HepG2 (cell line): ENCODE data around the gene KLHL5. TPM values are rescaled to one million over a fixed set of nuclear protein-coding genes. Genes with fewer than 3 reads are reported as not detected.

Experiments
- ATAC-seq: fragments of 200-7000 bp; cut with Tn5 transposase; 3 replicates; pipeline ENCODE4 v1.9.1; 2020; ENCODE audit warnings: mild to moderate bottlenecking, moderate library complexity
- BruUV-seq: library from RNA; stranded (reverse); fragments of 400-500 nt; replicated peaks from 2 replicates; lab custom pipeline; 2021; lab: Mats Ljungman, UMichigan
- CTCF ChIA-PET: fragments of 300-600 bp; formaldehyde crosslinking; extraction: SDS; loops from one replicate; lab custom pipeline; 2021; ENCODE audit warnings: low total read pairs, inconsistent platforms, low intra/inter-chr PET ratio; lab: Yijun Ruan, JAX
- POLR2A ChIA-PET: fragments of 350-600 bp; sonication (Branson Sonifier 250); formaldehyde crosslinking; loops from one replicate; lab custom pipeline; 2020; ENCODE audit warnings: antibody characterized with exemption, inconsistent platforms; lab: Yijun Ruan, JAX
- DNase-seq: peaks from one replicate; pipeline ENCODE4 v3.0.0-alpha.2; 2015; ENCODE audit warnings: low spot score
- FAIRE-seq: peaks from 3 replicates; lab custom pipeline; 2011; peaks lifted over from hg19 to GRCh38; lab: Jason Lieb, UNC
- H2AFZ ChIP-seq: one replicate; pipeline ENCODE4 v1.6.1; 2011; ENCODE audit warnings: low read length, inconsistent platforms
- H3K27ac ChIP-seq: fragments of 300-600 bp; 3 replicates; pipeline ENCODE4 v1.8.0; 2011; ENCODE audit warnings: mixed run types, mild to moderate bottlenecking, mixed read lengths, low read length, inconsistent platforms; ENCODE audit not compliant: insufficient read depth; ENCODE audit errors: extremely low read length
- H3K27me3 ChIP-seq, 2 experiments: fragments of 200-600 bp in 1 of 2; 2 replicates in 1 of 2; 3 replicates in 1 of 2; pipeline versions ENCODE4 v1.6.0 to v1.8.0; 2011; ENCODE audit warnings: low read length in 2 of 2, mild to moderate bottlenecking in 2 of 2, moderate library complexity in 2 of 2, inconsistent platforms in 1 of 2; ENCODE audit not compliant: insufficient read depth in 2 of 2, control insufficient read depth in 1 of 2
- H3K36me3 ChIP-seq, 2 experiments: fragments of 200-600 bp in 1 of 2; replicated peaks in 1 of 2; 2 replicates in 1 of 2; 3 replicates in 1 of 2; pipeline versions ENCODE4 v1.5.1 to v1.8.0; 2011; ENCODE audit warnings: low read length in 2 of 2, inconsistent platforms in 1 of 2; ENCODE audit not compliant: insufficient read depth in 2 of 2, control insufficient read depth in 1 of 2
- H3K4me1 ChIP-seq: 2 replicates; pipeline ENCODE4 v1.5.1; 2012; ENCODE audit warnings: low read length, inconsistent platforms; ENCODE audit not compliant: insufficient read depth
- H3K4me2 ChIP-seq: 2 replicates; pipeline ENCODE4 v1.6.0; 2011; ENCODE audit warnings: low read depth, low read length, inconsistent platforms
- H3K4me3 ChIP-seq, 3 experiments: fragments of 200-600 bp in 1 of 3; sonication (generic), shearing (Covaris generic) in 1 of 3; replicated peaks in 1 of 3; 2 replicates each; pipeline ENCODE4 v1.5.1; 2011 to 2016; ENCODE audit warnings: low read length in 3 of 3, inconsistent platforms in 2 of 3, low read depth in 2 of 3, mild to moderate bottlenecking in 2 of 3, control low read depth in 1 of 3, mixed read lengths in 1 of 3; ENCODE audit not compliant: insufficient read depth in 1 of 3
- H3K79me2 ChIP-seq: one replicate; pipeline ENCODE4 v1.6.1; 2011; ENCODE audit warnings: low read length, inconsistent platforms; ENCODE audit not compliant: insufficient read depth
- H3K9ac ChIP-seq: 2 replicates; pipeline ENCODE4 v1.6.0; 2011; ENCODE audit warnings: mild to moderate bottlenecking, low read depth, low read length, inconsistent platforms; ENCODE audit not compliant: insufficient read depth
- H3K9me3 ChIP-seq: 2 replicates; pipeline ENCODE4 v1.5.1; 2012; ENCODE audit warnings: mild to moderate bottlenecking, low read length
- H4K20me1 ChIP-seq: 2 replicates; pipeline ENCODE4 v1.6.0; 2011; ENCODE audit warnings: inconsistent platforms, mild to moderate bottlenecking, low read length, moderate library complexity; ENCODE audit not compliant: insufficient read depth
- ARID4A ChIP-seq: sonication (generic); formaldehyde crosslinking; IDR thresholded peaks from 2 replicates; pipeline ENCODE4 v1.5.0; 2020; ENCODE audit warnings: mild to moderate bottlenecking, missing genetic modification reagents, borderline replicate concordance
- DMAP1 ChIP-seq: IDR thresholded peaks from 2 replicates; pipeline ENCODE4 v1.6.1; 2016
- GLMP ChIP-seq: sonication (generic); formaldehyde crosslinking; IDR thresholded peaks from 2 replicates; pipeline ENCODE4 v1.9.0; 2021; ENCODE audit warnings: missing genetic modification reagents, mild to moderate bottlenecking, borderline replicate concordance
- HCFC1 ChIP-seq: fragments of 150-350 bp; IDR thresholded peaks from 2 replicates; pipeline ENCODE4 v1.6.1; 2014; ENCODE audit warnings: low read depth, low read length
- MYNN ChIP-seq: sonication (generic); formaldehyde crosslinking; IDR thresholded peaks from 2 replicates; pipeline ENCODE4 v1.4.0; 2020; ENCODE audit warnings: mild to moderate bottlenecking, low read depth, missing genetic modification reagents
- NR2F1 ChIP-seq, 2 experiments: fragments of 450-650 bp in 1 of 2; formaldehyde crosslinking in 1 of 2; IDR thresholded peaks; 2 replicates each; pipeline versions ENCODE4 v1.5.0 to v1.6.1; 2016 to 2020; ENCODE audit warnings: mild to moderate bottlenecking in 1 of 2, missing compliant biosample characterization in 1 of 2, missing genetic modification reagents in 1 of 2, moderate library complexity in 1 of 2
- ZNF382 ChIP-seq: sonication (generic); formaldehyde crosslinking; IDR thresholded peaks from 2 replicates; pipeline ENCODE4 v1.5.0; 2020; ENCODE audit warnings: missing genetic modification reagents, mild to moderate bottlenecking, borderline replicate concordance
- ZNF44 ChIP-seq: sonication (generic); formaldehyde crosslinking; IDR thresholded peaks from 2 replicates; pipeline ENCODE4 v1.5.1; 2020; ENCODE audit warnings: mild to moderate bottlenecking, missing genetic modification reagents
- ZNF446 ChIP-seq: sonication (generic); formaldehyde crosslinking; IDR thresholded peaks from 2 replicates; pipeline ENCODE4 v1.5.0; 2020; ENCODE audit warnings: mild to moderate bottlenecking, missing genetic modification reagents
- ZNF607 ChIP-seq: sonication (generic); formaldehyde crosslinking; IDR thresholded peaks from 2 replicates; pipeline ENCODE4 v1.5.1; 2020; ENCODE audit warnings: missing genetic modification reagents, mild to moderate bottlenecking, borderline replicate concordance
- ZNF841 ChIP-seq: sonication (generic); formaldehyde crosslinking; IDR thresholded peaks from 2 replicates; pipeline ENCODE4 v1.8.1; 2023; ENCODE audit warnings: missing genetic modification reagents, borderline replicate concordance
- WGBS: methylation state at CpG from one replicate; pipeline ENCODE4 v1.1.6; 2017; ENCODE audit warnings: low lambda C conversion rate; 5-methylcytosine and 5-hydroxymethylcytosine counted together
- in situ Hi-C: cut with HindIII; loops from 2 replicates; pipeline ENCODE4 v1.10.0; 2017; ENCODE audit warnings: low pct_unique_long_range_greater_than_20kb; ENCODE audit not compliant: extremely low pct_ligation_motif_present
- intact Hi-C: fragments of 100-400 bp; cut with micrococcal nuclease; formaldehyde crosslinking; loops from one replicate; pipeline ENCODE4 v1.10.0; 2022; ENCODE audit not compliant: unreplicated experiment
- polyA plus RNA-seq, 8 experiments: library from polyadenylated mRNA; depleted of rRNA in 3 of 8; stranded (reverse) in 7 of 8; unstranded in 1 of 8; fragments of >200 nt; fragmentation: Illumina TruSeq in 4 of 8; extraction: Trizol in 4 of 8; gene quantifications; 2 replicates each; pipeline versions ENCODE4 v1.2.1 to v1.2.3, GENCODE V29; 2011 to 2016; ENCODE audit warnings: low read depth in 4 of 8, missing spikeins in 1 of 8, mixed read lengths in 1 of 8; ENCODE audit not compliant: insufficient read depth in 1 of 8
- total RNA-seq, 5 experiments: library from RNA; depleted of rRNA; stranded (reverse); fragments of >200 nt; fragmentation: Illumina TruSeq; extraction: Trizol; gene quantifications; 2 replicates each; pipeline ENCODE4 v1.2.3, GENCODE V29; 2016; ENCODE audit warnings: low read depth in 1 of 5
- TF ChIP-seq, protein P1 (sequence below): sonication (generic); formaldehyde crosslinking; IDR thresholded peaks from 2 replicates; pipeline ENCODE4 v1.4.0; 2020; ENCODE audit warnings: mild to moderate bottlenecking, missing genetic modification reagents

KLHL5 gene
- total and polyA plus RNA-seq, 2 of the 13 experiments (the other 11 are each of a cell fraction or from before 2014, with no cell fraction given) = 36.2 to 38.7 TPM

- in situ Hi-C loops = loop anchor here (25.0 kb wide), 1 partner anchor 363 kb away; no protein-coding TSS in a partner anchor
- intact Hi-C loops = no loop called here
- FAIRE-seq (no peak), DNase-seq (no peak), ATAC-seq (no peak)
- H3K9ac ChIP-seq = no peak overlapping the region
- H3K4me3 ChIP-seq = no peak overlapping the region
- no peak overlapping the region for H2AFZ ChIP-seq
- POLR2A ChIA-PET = no interaction called here
- H3K79me2 ChIP-seq = no peaks in the 10 kb centered on the region
- no TSS peak for BruUV-seq
- WGBS = 96% methylated on average over 9 of the region's 9 CpGs
- H3K36me3 ChIP-seq = 0 out of 5 replicates have a peak, but pooled peaks cover 0 to 4% of the 10 kb centered on the region in 2 experiments
- H3K27ac ChIP-seq = no peak overlapping the region
- no peaks in the 10 kb centered on the region for H4K20me1 ChIP-seq
- H3K4me1 ChIP-seq = no peaks in the 10 kb centered on the region
- H3K9me3 ChIP-seq = no peaks in the 10 kb centered on the region
- CTCF ChIA-PET = no interaction called here
- H3K4me2 ChIP-seq = no peak overlapping the region
- no peaks in the 10 kb centered on the region for H3K27me3 ChIP-seq
- TF ChIP-seq HCFC1 (no peak), ZNF44 (CRISPR knock-in tag) (no peak), MYNN (CRISPR knock-in tag) (no peak), ARID4A (CRISPR knock-in tag) (no peak), ZNF382 (CRISPR knock-in tag) (no peak), NR2F1 (CRISPR knock-in tag; IDR thresholded peaks at IDR 0.05) (no peak), ZNF446 (CRISPR knock-in tag) (no peak), DMAP1 (CRISPR knock-in tag) (no peak), ZNF841 (CRISPR knock-in tag) (no peak), GLMP (CRISPR knock-in tag) (no peak), ZNF607 (CRISPR knock-in tag) (no peak)
- TF ChIP-seq, protein P1, sequence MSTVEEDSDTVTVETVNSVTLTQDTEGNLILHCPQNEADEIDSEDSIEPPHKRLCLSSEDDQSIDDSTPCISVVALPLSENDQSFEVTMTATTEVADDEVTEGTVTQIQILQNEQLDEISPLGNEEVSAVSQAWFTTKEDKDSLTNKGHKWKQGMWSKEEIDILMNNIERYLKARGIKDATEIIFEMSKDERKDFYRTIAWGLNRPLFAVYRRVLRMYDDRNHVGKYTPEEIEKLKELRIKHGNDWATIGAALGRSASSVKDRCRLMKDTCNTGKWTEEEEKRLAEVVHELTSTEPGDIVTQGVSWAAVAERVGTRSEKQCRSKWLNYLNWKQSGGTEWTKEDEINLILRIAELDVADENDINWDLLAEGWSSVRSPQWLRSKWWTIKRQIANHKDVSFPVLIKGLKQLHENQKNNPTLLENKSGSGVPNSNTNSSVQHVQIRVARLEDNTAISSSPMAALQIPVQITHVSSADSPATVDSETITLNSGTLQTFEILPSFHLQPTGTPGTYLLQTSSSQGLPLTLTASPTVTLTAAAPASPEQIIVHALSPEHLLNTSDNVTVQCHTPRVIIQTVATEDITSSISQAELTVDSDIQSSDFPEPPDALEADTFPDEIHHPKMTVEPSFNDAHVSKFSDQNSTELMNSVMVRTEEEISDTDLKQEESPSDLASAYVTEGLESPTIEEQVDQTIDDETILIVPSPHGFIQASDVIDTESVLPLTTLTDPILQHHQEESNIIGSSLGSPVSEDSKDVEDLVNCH = no peak
Measured at GRCh38 chr4:39124885-39125599, 63.0 kb downstream of the KLHL5 start.
